NK-92 (cell line): ENCODE measurements around the gene CCSER1.
"Not testable (repeated sequence)": the region's sequence is repeated elsewhere in the genome, so short reads cannot be mapped to it uniquely, and the experiment has no call there.

Experiments
- DNase-seq: peaks from one replicate; lab custom pipeline; 2025; ENCODE audit not compliant: unreplicated experiment; lab: John Stamatoyannopoulos, UW

The CCSER1 gene

DNA sequence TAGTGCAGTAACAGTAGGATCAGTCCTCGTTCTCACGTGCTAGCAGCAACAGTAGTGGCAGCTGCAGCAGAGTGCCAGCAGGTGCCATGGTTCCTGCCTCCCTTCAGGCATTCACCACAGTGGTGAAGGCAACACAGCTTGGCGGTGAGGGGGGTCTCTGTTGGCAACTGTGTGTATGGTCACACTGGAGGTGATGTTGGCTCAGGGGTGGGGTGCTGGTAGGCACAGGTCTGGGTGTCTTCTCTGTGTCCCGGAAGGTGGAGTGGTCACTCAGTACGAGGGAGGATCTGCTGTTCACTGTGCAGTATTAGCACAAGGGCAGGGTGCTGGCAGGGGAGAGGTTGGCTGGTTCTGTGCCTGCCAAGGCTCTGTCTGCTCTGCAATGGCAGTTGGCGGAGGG is 671.8 kb downstream of the CCSER1 start:
- DNase-seq = no peak

GRCh38 chr4:90799895-90800294 is 672.7 kb downstream of the CCSER1 start:
- DNase-seq = no peak

GRCh38 chr4:90815569-90815968 is 688.4 kb downstream of the CCSER1 start:
- no peak for DNase-seq

GRCh38 chr4:90816754-90817153 is 689.6 kb downstream of the CCSER1 start:
- DNase-seq = no peak

DNA sequence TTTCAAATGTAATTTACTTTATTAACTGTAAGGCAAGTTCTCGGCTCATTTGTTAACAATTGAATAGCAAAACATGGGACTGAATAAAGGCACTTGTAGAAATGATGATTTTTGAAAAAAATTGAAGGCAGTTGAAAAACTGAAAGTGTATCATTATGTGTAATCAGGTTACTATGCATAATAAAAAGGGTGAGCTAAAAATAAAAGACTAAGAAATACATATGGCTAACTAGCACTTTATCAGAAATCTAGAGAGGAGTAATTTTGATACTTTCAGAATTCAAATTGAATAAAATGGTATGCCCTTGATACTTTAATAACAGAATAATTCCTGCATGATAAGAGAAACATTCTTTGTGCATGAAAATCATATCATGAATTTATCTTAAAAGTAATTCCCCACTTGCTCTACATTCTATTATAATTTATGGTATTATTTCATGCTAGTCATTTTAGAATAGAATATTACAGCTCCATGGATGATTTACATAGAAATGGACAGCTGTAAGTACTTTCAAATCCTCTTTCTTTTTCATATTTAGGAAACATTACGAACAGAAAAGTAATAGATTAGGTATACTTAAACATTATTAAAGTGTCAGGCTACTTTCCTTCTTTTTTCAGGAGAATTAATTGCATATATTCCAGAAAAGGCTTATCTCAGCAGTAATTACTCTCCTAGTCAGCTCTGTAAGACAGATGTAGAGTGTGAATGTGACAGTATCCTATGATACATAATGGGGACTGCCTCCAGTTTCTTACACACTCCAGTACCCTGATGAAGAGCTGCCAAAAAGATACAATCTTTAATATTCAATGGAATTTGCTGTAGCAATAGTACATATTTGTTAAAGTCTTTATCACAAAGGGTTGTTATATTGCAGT is 697.3 kb downstream of the CCSER1 start:
- no peak for DNase-seq

DNA sequence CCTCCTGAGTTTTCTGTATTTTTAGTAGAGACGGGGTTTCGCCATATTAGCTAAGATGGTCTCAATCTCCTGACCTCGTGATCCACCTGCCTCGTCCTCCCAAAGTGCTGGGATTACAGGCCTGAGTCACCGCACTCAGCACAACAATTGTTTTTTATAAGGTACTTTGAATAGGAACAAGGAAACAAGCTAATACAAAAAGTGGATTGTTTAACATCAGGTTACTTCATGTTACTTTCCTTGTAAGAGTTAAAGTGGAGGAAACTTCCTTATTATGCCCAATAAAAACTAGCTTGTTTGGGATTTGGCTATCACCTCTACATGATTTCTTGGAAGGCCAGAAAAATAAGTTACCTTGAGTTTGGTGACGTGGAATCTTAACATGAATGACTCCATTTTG is 698.7 kb downstream of the CCSER1 start:
- no peak for DNase-seq

GRCh38 chr4:90833706-90834105 is 706.5 kb downstream of the CCSER1 start:
- no peak for DNase-seq

- no peak for DNase-seq
Measured at GRCh38 chr4:90837241-90837640, 710.0 kb downstream of the CCSER1 start.

DNA sequence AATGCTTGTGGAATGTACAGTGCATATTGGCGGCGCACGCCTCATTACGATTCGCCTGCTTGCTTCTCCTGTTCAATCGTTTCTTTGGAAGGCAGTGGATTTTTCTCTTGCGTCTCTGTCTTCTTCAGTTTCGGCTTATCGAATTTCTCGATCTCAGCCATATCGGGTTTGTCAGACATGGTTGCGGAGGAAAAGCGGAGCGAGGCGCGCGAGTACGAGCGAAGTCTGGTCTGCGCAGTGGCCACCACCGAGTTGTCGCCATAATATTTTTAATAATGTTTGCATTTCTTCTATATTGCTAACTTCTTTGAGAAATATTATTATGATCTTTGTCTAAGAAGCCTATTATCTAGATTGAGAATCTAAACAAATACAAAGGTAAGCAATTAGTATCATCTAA is 711.7 kb downstream of the CCSER1 start:
- DNase-seq = not testable (repeated sequence)

GRCh38 chr4:90840291-90840690 is 713.1 kb downstream of the CCSER1 start:
- DNase-seq = no peak

GRCh38 chr4:90840828-90841227 is 713.6 kb downstream of the CCSER1 start:
- DNase-seq = no peak

GRCh38 chr4:90841676-90842075 is 714.5 kb downstream of the CCSER1 start:
- no peak for DNase-seq

GRCh38 chr4:90842960-90843359 is 715.8 kb downstream of the CCSER1 start:
- DNase-seq = no peak

DNA sequence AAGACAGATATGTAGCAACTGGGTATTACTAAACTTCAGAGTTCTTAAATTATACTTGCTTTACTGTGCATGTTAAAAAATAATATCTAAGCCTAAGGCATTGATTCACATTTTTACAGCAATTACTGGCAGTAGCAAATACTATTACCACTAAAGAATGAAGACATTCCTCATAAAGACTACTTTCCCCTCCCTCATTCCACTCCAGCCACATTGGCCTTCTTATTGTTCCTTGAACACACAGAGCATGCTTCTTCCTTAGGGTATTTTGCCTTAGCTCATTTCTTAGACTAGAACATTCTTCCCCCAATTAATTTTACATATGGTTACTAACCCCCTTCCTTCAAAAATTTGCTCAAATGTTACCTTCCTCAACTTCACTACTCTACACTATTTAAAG is 717.0 kb downstream of the CCSER1 start:
- no peak for DNase-seq

DNA sequence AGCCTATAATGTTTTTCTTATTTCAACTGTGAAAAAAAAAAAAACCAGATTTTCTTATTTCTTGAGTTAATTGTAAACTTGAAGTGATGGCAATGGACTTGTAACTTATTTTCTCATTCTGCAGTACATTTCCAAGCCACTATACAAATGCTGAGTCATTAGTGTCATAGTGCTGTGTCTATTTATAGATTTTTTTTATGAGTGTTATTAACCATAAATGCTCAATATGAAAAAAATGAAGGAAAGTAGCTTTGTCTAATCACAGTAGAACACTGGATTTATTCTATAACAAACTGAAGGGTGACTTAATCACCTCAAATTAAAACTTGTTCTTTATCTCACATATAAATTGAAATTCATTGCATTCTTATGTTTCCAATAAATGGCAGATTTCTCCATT is 718.6 kb downstream of the CCSER1 start:
- DNase-seq = no peak

- DNase-seq = no peak
Measured at GRCh38 chr4:90852237-90852636, 725.0 kb downstream of the CCSER1 start.

DNA sequence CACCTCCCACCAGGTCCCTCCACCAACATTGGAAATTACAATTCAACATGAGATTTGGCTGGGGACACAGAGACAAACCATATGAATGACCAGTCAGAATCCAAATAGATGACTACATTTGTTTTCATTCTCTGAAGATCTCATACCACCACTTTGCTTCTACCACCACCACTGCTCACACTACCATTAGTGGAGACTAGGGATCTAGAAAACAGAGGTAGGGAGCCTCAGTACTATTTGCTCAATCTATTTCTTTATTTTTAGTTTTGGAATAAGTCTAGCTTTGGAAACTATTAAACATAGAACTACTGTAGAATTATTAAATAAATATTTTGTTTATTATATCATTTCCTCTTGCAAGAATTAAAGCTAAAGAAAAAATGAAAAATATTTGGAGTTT is 727.9 kb downstream of the CCSER1 start:
- no peak for DNase-seq

GRCh38 chr4:90857081-90857820 is 730.1 kb downstream of the CCSER1 start:
- DNase-seq = no peak

GRCh38 chr4:90875791-90876190 is 748.6 kb downstream of the CCSER1 start:
- DNase-seq = no peak

DNA sequence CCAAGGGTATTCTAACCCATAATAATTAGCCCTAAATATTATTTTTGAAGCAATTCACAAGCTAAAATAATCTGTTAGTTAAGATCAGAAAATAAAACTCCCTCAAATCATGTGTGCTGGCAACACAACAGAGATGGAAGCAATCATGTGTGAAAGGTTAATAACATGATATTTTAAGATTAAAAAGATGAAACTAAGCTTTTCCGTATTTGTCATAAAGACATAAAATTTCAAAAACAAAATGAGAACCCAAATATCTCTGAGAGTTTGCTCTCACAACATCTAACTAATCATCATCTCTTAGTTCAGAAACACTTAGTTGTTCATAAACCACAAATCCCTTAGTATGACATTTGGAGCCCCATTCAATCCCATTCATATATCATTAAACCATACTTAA is 749.1 kb downstream of the CCSER1 start:
- DNase-seq = no peak

GRCh38 chr4:90883519-90883918 is 756.3 kb downstream of the CCSER1 start:
- no peak for DNase-seq

DNA sequence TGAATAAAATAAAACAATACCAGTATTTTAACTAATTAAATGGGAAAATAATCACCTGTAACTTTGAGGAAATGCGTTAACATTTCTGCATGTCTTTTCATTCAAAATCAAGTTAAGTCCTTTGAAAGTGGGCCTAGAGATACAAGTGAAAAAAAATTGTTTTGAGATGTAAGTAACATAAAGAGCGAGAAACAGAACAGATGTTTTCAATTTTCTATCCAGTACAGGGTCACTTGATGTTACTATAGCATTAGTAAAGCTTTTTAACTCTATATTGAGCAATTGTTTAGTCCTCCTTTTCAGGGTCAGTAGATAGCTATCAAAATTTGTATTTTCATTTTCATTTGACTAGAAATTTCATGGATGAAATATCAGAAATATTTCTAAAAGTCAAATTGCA is 761.4 kb downstream of the CCSER1 start:
- DNase-seq = no peak
